Stimulated activated CD4-positive, alpha-beta T cell treated with anti-CD3 and anti-CD28 coated beads, Interleukin-1b, Interleukin-23, amount 100 ng/mL, for 48 hours (primary cell): Measurements from ENCODE around the gene TCP11L2.
"Not testable (repeated sequence)": the region's sequence is repeated elsewhere in the genome, so short reads cannot be mapped to it uniquely, and the experiment has no call there.

Experiments
- DNase-seq: peaks from one replicate; pipeline ENCODE4 v3.0.0-alpha.2; 2020

The TCP11L2 gene

GRCh38 chr12:106353175-106353574 lies 50.6 kb downstream of the TCP11L2 start:
- DNase-seq, result no peak

DNA sequence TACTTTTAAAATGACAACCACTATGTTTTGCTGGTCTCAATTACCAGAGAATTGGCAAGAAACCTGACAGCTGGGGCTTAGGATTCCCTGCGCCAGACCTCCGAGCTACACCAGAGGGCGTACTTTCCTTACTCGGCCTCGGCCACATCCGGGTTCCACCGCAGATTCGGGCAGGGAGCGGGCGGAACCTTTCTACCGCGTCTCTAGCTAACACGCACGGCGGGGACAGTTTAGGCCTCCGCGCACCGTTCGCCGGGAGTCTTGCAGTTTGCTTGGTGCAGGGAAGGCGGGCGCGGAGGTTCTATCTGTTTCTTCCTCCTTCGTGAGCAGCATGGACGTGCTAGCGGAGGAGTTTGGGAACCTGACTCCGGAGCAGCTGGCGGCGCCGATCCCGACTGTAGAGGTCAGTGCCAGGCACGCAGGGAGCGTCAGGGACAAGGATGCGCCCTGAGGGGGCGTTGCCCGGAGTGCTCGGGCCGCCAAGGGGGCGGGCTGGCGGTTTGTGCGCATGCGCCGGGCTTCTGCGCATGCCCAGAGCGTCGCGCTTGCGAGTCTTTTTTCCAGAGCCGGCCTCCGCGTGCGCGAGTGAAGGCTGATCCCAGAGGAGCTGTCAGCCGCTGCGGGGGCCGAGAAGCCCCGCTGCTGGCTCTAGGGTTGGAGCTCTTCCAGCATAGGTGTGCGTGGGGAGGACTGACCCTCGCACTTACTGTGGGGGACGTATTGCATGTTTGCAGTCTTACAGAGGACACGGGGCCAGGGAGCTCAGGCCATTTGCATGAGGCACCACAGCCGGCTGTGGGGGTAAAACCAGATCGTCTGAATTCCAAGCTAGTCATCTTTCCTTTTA lies 55.2 kb downstream of the TCP11L2 start, which contains the start of gene POLR3B:
TSS of gene POLR3B (plus strand) at position 200 of the 847 bp plus-strand sequence. CDS start at position 332, 132 bp downstream.
- DNase-seq, result peak; percentile 97

- DNase-seq, result no peak
These were observed 56.1 kb downstream of the TCP11L2 start for GRCh38 chr12:106358396-106359241.

DNA sequence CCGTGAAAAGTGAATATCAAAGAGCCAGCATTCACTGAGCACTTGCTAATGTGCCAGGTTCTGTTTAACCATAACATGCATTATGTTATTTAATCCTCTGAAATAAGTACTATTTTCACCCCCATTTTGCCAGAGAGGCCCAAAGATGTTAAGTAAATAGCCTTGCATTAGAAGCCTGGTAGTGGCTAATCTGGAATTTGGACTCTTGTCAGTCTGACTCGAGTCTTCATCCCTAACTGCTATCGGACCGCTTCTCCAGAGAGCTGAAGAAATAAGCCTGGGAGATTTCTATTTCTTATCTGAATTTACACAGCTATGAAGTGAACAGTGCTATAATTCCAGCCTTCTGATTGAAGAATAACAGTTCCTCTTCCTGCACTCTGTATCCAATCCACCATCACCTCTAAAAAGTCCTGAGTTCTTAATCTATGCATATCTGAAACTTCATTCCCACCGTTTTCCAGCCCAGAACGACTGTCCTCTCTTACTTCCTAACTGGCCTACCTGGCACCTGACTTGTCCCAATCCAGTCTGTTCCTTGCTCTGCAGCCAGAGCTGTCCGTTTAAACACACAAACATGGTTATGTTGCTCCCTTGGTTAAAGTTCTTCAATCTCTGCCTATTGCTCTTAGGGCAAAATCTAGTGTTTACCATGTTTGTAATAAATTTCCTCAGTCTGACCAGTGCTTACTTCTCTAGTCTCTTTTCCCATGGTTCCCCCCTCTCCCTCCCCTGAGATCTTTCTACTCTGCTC lies 57.3 kb downstream of the TCP11L2 start:
- no peak for DNase-seq

- no peak for DNase-seq
These were observed 58.0 kb downstream of the TCP11L2 start for GRCh38 chr12:106360400-106360994.

- DNase-seq, result no peak
These were observed 60.4 kb downstream of the TCP11L2 start for GRCh38 chr12:106362971-106363370.

DNA sequence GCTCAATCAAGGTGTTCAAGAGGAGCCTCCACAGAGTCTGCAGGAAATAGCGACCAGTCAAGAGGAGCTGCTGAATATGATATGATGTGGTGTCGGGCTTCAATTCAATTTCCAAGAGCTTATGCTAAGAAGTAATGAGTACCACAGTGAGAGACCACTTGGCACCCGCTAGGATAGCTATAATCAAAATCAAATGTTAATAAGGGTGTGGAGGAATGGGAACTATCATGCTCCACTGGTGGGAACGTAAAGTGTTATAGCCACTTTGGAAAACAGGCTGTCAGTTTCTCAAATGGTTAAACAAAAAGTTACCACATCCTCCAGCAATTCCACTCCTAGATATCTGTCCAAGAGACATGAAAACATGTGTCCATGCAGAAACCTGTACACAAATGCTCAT lies 61.7 kb downstream of the TCP11L2 start:
- DNase-seq, result no peak

DNA sequence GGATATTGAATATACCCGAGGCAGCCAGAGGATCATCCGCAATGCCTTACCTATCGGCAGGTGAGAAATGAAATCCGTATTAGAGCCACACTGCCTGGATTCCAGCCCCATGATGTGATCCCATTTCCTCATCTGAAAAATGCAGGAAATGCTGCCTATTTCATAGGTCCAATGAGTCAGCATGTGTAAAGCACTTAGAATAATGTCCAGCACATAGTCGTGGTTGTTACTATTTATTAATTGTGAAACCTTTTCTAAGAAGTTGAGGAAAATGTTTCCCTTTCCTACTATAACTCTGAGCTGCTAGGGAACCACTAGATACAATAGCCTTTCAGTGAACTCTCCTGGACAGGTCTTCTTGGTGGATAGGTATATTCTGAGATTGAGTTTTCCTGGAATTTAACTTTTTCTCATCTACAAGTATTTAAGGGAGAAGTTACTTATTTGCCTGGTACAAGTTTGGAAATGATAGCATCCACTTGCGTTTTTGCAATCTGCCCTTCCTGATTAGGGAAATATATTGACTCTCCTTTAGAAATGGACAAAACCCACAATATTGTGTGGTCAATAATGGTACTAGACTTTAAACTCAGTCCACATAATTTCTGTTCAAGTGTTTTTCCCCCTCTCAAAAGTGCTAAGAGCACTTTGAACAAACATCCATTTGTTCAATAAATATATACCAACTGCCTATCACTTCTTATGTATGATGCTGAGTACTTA lies 67.3 kb downstream of the TCP11L2 start:
- no peak for DNase-seq

GRCh38 chr12:106378788-106379187 lies 76.3 kb downstream of the TCP11L2 start:
- no peak for DNase-seq

DNA sequence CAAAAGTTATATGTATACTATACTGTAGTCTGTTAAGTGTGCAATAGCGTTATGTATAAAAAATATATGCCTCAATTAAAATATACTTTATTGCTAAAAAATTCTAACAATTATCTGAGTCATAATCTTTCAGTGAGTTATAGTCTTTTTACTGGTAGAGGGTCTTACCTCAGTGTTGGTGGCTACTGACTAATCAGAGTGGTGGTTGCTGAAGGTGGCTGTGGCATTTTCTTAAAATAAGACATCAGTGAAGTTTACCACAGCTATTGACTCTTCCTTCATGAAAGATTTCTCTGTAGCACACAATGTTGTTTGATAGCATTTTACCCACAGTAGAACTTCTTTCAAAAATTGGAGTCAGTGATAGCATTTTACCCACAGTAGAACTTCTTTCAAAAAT lies 78.4 kb downstream of the TCP11L2 start:
- DNase-seq, result no peak

- DNase-seq, result not testable (repeated sequence)
These were observed 79.3 kb downstream of the TCP11L2 start for GRCh38 chr12:106381866-106382265.

GRCh38 chr12:106386813-106387535 lies 84.4 kb downstream of the TCP11L2 start:
- no peak for DNase-seq

DNA sequence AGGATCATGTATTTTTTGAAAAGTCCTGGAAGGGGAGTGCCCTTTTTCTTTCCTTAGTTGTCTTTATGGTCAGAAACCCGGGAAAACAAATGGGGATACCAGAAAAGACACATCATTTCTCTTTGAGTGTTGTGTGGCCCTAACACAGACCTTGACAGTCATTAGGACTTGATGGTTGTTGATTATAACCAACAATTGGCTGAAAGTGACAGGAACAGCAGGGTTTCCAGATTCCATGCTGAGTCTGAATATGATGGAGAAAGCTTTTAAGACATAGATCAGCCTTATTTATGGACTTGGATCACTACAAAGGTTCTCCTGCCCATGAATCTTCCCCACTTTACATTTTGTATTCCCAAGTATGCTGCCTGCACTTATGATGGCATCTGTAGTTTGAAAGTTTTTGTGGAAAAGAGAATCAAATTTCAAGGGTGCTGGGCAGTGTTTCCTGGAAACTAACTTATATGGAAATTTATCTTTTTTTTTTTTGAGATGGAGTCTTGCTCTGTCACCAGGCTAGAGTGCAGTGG lies 85.4 kb downstream of the TCP11L2 start:
- DNase-seq, result no peak

- DNase-seq, result no peak
These were observed 86.6 kb downstream of the TCP11L2 start for GRCh38 chr12:106389151-106389550.

DNA sequence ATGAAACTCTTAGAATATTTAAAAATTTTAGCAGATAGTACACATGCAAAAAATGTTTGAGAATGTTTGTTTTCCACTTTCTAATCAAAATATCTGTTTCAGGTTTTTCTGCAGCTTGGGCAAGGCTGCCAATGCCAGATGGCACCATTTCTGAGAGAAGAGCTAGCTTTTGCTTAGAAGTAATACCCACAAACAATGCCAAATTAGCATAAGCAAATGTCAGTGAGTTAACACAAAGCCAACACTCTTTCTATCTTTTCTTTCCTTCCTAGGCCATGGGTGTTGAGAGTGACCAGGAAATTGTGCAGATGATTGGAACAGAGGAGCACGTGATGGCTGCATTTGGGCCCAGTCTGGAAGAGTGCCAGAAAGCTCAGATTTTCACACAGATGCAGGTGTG lies 90.2 kb downstream of the TCP11L2 start:
- DNase-seq, result no peak
